ENCODE measurements around the gene PRKAB1. TPM values are rescaled to one million over a fixed set of nuclear protein-coding genes. Genes with fewer than 3 reads are reported as not detected.

Gene PRKAB1
- total RNA-seq, 6 experiments from 2014 or later: 14.7 to 19.5 (median 18.0) TPM

- peaks cover 13% of the 10 kb centered on the region for H3K4me1 Mint-ChIP-seq (ENCODE audit: low read depth)
- DNase-seq: no peak
- TF ChIP-seq, protein P1, sequence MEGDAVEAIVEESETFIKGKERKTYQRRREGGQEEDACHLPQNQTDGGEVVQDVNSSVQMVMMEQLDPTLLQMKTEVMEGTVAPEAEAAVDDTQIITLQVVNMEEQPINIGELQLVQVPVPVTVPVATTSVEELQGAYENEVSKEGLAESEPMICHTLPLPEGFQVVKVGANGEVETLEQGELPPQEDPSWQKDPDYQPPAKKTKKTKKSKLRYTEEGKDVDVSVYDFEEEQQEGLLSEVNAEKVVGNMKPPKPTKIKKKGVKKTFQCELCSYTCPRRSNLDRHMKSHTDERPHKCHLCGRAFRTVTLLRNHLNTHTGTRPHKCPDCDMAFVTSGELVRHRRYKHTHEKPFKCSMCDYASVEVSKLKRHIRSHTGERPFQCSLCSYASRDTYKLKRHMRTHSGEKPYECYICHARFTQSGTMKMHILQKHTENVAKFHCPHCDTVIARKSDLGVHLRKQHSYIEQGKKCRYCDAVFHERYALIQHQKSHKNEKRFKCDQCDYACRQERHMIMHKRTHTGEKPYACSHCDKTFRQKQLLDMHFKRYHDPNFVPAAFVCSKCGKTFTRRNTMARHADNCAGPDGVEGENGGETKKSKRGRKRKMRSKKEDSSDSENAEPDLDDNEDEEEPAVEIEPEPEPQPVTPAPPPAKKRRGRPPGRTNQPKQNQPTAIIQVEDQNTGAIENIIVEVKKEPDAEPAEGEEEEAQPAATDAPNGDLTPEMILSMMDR (IDR thresholded peaks at IDR 0.05): no peak
- peaks cover 5% of the 10 kb centered on the region; the same call in 1 of the 2 replicates for H3K36me3 Mint-ChIP-seq (ENCODE audit: low read depth)
- no peaks in the 10 kb centered on the region; the same call in 1 of the 2 replicates for H3K27me3 Mint-ChIP-seq (ENCODE audit: insufficient read depth)
- H3K27ac Mint-ChIP-seq: no peak overlapping the region
- no peak overlapping the region for H3K4me3 Mint-ChIP-seq
- no peaks in the 10 kb centered on the region for H3K9me3 Mint-ChIP-seq
These were observed 53.4 kb downstream of the PRKAB1 start for GRCh38 chr12:119721306-119721705.

GRCh38 chr12:119725523-119725922 lies 57.6 kb downstream of the PRKAB1 start:
- no peaks in the 10 kb centered on the region for H3K9me3 Mint-ChIP-seq
- DNase-seq: no peak
- H3K27ac Mint-ChIP-seq: peak overlapping the region; percentile 13; the same call in 1 of the 2 replicates
- TF ChIP-seq, protein P1 (IDR thresholded peaks at IDR 0.05): no peak
- peaks cover 17% of the 10 kb centered on the region for H3K36me3 Mint-ChIP-seq (ENCODE audit: low read depth)
- no peaks in the 10 kb centered on the region for H3K4me1 Mint-ChIP-seq (ENCODE audit: low read depth)
- H3K27me3 Mint-ChIP-seq (ENCODE audit: insufficient read depth): no peaks in the 10 kb centered on the region; the same call in none of the 2 replicates
- H3K4me3 Mint-ChIP-seq: no peak overlapping the region

DNA sequence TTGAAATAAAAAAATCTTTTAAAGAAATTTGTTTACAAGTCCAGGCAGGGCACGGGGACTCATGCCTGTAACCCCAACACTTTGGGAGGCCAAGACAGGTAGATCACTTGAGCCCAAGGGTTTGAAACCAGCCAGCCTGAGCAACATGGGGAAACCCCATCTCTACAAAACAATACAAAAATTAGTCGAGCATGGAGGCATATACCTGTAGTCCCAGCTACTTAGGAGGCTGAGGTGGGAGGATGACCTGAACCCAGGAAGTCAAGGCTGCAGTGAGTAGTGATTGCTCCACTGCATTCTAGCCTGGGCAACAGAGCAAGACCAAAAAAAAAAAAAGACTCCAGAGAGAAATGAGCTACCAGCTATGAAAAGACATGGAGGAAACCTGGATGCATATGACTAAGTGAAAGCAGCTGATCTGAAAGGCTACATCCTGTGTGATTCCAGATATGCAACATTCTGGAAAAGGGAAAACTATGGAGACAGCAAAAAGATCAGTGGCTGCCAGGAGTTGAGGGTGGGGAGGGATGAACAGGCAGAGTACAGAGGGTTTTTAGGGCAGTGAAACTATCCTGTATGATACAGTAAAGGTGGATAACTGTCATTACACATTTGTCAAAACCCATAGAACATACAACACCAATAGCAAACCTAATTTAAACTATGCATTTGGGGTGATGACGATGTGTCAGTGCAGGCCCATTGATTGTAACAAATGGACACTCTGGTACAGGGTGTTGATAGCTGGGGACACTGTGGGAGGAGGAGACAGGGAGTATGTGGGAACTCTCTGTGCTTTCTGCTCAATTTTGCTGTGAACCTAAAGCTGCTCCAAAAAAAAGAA lies 59.9 kb downstream of the PRKAB1 start:
- DNase-seq: no peak
- Mint-ChIP-seq H3K36me3 (ENCODE audit: low read depth) (peaks cover 18% of the 10 kb centered on the region), H3K27me3 (ENCODE audit: insufficient read depth) (no peaks in the 10 kb centered on the region; the same call in none of the 2 replicates), H3K27ac (no peak overlapping the region; the same call in 1 of the 2 replicates), H3K9me3 (no peaks in the 10 kb centered on the region), H3K4me1 (ENCODE audit: low read depth) (no peaks in the 10 kb centered on the region), H3K4me3 (no peak overlapping the region)
- TF ChIP-seq, protein P1 (IDR thresholded peaks at IDR 0.05): no peak

DNA sequence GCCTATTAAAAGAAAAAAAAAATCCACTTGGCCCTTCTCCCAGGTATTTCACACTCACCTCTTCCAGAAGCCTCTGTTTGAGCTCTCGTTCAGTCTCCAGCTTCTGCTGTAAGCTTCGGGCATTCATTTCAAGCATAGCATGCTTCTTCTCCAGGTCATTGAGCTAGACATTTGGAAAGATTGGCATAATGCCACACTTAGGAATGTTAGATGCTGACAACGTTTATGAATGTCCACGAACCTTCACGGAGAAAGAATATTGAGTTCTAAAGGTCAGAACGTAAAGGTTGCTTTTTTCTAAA lies 60.5 kb downstream of the PRKAB1 start:
- H3K4me3 Mint-ChIP-seq: no peak overlapping the region
- no peaks in the 10 kb centered on the region for H3K9me3 Mint-ChIP-seq
- H3K27me3 Mint-ChIP-seq (ENCODE audit: insufficient read depth): no peaks in the 10 kb centered on the region; the same call in 1 of the 2 replicates
- no peak overlapping the region for H3K27ac Mint-ChIP-seq
- no peaks in the 10 kb centered on the region for H3K4me1 Mint-ChIP-seq (ENCODE audit: low read depth)
- TF ChIP-seq, protein P1 (IDR thresholded peaks at IDR 0.05): no peak
- DNase-seq: no peak
- peaks cover 17% of the 10 kb centered on the region for H3K36me3 Mint-ChIP-seq (ENCODE audit: low read depth)

GRCh38 chr12:119729871-119730270 lies 61.9 kb downstream of the PRKAB1 start:
- TF ChIP-seq, protein P1 (IDR thresholded peaks at IDR 0.05): no peak
- H3K4me1 Mint-ChIP-seq (ENCODE audit: low read depth): no peaks in the 10 kb centered on the region
- H3K9me3 Mint-ChIP-seq: no peaks in the 10 kb centered on the region
- no peak for DNase-seq
- H3K27ac Mint-ChIP-seq: no peak overlapping the region
- H3K27me3 Mint-ChIP-seq (ENCODE audit: insufficient read depth): no peaks in the 10 kb centered on the region; the same call in 1 of the 2 replicates
- peaks cover 25% of the 10 kb centered on the region for H3K36me3 Mint-ChIP-seq (ENCODE audit: low read depth)
- H3K4me3 Mint-ChIP-seq: no peak overlapping the region

Data from HFFc6 (cell line).